HG02943 (cell line): ENCODE results near the gene AGO4.
A peak's percentile ranks its signal among the peaks of the same experiment; 100 is the strongest.
"Not testable (repeated sequence)": the region's sequence is repeated elsewhere in the genome, so short reads cannot be mapped to it uniquely, and the experiment has no call there.

Experiments
- ATAC-seq: cut with Tn5 transposase; IDR thresholded peaks from one replicate; pipeline ENCODE4 v1.9.1; 2021; ENCODE audit warnings: mild to moderate bottlenecking, low read depth, moderate library complexity; ENCODE audit not compliant: unreplicated experiment

AGO4 gene

DNA sequence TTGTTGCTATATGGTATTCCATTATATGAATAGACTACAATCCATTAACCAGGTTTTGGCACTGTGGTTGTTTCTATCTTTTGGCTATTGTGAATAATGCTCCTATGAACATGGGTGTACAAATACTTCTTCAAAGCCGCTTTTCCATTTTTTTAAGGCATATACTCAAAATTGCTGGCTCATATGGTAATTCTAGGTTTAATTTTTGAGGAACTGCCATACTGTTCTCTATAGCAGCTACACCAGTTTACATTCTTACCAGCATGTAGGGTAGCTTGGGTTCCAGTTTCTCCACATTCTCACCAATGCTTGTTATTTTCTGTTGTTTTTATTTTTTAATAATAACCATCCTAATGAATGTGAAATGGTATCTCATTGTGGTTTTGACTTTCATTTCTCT lies 55.3 kb downstream of the AGO4 start:
- no peak for ATAC-seq

DNA sequence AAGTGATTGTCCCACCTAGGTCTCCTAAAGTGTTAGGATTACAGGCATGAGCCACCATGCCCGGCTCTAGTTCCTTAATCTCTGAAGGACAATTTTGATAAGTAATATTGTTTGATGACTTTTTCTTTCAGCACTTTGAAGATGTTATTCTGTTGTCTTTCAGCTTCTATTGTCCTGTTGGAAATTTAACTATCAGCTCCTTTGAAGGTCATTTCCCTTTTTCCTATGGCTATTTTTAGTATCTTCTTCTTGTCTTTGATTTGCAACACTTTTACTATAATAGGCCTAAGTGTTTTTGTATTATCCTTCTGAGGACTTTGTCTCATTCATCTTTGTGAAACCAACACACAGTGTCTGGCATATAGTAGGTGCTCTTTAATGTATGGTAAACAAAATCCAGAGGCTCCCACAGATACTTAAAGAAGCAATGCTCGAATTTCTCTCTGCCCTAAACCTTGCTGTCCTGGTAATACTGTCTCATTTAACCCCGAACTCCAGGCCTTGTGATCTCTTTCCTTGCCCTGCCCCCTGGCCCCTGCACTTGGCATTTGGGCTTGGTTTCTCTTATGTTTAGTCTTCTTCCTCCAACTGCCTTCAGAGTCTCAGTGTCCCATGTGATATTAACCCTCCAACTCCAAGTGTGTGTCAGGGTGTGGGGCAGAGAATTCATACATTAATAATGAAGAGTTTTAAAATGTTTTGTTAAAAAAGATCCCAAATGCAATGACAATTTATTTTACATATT lies 56.2 kb downstream of the AGO4 start:
- ATAC-seq, result no peak

DNA sequence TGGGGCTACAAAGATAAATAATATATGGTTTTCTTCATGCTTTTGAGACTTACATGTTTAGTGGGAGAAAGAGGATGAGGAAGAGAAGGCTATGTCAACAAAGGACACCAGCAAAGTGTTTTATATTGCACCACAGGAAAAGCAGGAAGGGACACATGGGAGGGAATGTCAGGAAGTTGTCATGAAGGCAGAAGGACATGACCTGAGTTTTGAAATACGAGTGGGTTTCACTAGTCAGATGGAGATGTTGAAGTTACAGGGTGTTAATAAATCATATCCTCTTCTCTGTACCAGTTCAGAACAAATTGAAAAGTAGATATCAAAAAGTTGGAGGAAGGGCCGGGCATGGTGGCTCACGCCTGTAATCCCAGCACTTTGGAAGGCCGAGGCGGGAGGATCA lies 57.0 kb downstream of the AGO4 start:
- no peak for ATAC-seq

GRCh38 chr1:35866991-35867390 lies 59.2 kb downstream of the AGO4 start:
- no peak for ATAC-seq

GRCh38 chr1:35869245-35869950 lies 61.6 kb downstream of the AGO4 start:
- ATAC-seq, result not testable (repeated sequence)

DNA sequence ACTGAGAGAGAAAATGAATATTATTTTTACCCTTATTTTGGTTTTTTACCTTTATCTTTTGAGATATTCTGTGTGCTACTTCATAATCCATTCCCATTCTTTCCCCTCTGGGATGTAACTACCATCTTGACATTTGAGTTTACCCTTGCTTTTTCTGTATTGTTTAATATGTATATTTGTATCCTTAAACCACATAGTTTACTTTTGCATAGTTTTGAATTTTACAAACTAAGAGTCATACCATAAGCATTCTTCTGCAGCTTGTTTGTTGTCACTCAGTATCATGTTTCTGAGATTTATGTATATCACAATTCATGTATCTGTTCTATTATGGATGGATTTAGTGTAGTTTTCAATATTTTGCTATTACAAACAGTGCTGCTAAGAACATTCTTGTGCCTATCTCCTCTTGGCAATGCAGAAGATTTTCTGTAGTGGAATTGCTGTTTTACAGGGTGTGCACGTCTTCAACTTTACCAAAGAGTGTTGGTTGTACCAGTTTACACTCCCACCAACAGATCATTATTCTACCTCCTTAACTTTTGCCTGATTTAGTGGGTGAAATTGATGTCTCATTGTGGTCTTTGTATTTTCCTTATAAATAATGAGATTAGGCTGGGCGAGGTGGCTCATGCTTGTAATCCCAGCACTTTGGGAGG lies 63.0 kb downstream of the AGO4 start:
- ATAC-seq, result no peak

- ATAC-seq, result no peak
These were observed 65.5 kb downstream of the AGO4 start for GRCh38 chr1:35873243-35873750.

DNA sequence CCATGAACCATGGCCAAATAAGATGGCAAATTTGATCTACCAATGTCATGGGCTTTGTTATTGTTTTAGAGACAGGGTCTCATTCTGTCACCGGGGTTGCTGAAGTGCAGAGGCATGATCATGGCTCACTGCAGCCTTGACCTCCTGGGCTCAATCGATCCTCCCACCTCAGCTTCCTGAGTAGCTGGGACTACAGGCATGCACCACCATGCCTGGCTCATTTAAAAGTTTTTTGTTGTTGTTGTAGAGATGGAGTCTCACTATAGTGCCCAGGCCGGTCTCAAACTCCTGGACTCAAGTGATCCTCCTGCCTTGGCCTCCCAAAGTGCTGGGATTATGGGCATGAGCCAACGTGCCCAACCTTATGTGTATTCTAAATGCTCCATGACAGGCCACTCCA lies 66.3 kb downstream of the AGO4 start:
- ATAC-seq, result not testable (repeated sequence)

- ATAC-seq, result no peak
These were observed 69.2 kb downstream of the AGO4 start for GRCh38 chr1:35876988-35877387.

DNA sequence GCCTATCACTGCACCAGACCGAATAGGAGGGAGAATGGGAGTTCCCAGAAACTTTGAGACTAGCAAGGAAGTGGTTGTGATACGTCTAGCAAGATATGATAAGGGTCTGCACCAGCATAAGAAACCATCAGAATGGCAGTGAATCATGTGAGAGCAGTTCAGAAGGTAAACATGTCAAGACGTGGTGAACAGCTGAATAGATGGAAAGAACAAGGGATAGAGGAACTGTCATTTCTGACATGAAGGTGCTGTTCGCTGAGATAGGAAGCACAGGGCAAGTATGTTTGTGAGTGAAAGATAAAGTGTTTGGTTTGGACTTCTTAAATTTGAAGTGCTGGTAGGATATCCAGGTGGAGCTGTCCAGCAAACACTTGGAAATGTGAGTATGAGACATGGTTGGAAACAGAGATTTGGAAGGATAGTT lies 74.0 kb downstream of the AGO4 start:
- ATAC-seq, result no peak

DNA sequence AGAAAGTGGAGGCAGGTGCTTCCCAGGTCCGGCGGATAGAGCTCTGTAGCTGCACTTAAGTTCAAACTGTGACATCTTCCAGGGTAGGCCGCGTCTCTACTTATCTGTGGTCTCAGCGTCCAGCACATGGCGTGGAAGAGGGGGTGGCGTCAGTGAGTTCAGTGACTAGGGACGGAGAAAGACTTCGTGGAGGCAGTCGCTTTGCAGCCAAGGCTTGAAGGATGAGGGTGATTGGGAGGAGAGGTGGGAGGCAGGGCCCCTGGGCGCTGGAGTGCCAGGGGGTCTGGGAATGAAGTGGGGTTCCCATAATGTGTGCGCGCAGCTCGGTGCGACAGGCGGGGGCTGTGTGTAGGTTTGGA lies 74.7 kb downstream of the AGO4 start:
- no peak for ATAC-seq

GRCh38 chr1:35882945-35883634 lies 75.3 kb downstream of the AGO4 start, which contains the start of gene AGO1:
Gene AGO1 (plus strand): TSS chr1:35883209. CDS start chr1:35883422, 213 bp downstream.
- peak; percentile 81 for ATAC-seq

- peak; percentile 14 for ATAC-seq
These were observed 75.9 kb downstream of the AGO4 start for GRCh38 chr1:35883635-35884101.

DNA sequence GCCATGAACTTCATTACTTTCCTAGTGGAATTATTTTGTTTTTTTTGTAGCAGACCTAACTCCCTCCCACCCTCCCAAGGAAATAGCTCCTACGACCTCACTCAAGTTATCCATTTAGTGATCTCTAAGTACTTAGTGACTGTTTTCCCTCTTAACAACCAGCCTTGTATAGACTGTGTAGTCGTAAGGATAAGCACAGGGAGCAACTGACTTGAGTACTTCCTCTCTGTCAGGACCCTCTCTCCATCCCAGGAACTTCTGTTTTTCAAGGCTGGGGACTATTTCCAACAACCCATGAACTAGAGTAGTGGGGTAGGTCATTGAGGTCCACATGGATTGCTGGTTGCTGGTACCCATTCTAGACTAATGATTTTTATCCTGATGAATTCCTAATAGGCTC lies 77.1 kb downstream of the AGO4 start:
- ATAC-seq, result no peak

DNA sequence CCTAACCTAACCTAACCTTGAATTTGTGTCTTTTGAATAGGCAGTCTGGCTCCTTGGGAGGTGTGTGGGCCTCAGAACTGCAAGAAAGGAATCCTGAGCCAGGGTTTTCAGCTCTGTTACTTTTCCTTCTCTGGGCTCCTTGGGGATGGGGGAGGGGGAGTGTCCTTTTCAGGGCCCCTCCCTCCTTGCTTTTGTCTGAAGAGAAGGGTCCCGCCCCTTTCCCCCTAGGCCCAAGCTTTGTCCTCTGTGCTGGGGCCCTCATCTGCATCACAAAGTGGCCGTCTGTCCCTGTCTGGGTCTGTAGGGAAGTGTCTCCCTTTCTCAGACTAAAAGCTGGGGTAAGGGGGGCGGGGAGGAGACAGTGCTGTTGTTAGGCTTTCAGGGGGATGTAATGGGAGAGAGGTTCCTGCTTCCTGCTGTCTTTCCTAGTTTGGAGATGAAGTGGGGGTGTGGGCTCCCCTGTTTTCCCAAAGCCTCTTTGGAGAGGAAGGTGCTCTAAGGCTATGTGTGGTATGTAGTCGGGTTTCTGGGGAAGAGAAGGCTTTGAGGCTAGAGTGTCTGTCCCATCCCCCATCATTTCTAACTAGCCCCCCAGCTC lies 78.2 kb downstream of the AGO4 start:
- no peak for ATAC-seq

DNA sequence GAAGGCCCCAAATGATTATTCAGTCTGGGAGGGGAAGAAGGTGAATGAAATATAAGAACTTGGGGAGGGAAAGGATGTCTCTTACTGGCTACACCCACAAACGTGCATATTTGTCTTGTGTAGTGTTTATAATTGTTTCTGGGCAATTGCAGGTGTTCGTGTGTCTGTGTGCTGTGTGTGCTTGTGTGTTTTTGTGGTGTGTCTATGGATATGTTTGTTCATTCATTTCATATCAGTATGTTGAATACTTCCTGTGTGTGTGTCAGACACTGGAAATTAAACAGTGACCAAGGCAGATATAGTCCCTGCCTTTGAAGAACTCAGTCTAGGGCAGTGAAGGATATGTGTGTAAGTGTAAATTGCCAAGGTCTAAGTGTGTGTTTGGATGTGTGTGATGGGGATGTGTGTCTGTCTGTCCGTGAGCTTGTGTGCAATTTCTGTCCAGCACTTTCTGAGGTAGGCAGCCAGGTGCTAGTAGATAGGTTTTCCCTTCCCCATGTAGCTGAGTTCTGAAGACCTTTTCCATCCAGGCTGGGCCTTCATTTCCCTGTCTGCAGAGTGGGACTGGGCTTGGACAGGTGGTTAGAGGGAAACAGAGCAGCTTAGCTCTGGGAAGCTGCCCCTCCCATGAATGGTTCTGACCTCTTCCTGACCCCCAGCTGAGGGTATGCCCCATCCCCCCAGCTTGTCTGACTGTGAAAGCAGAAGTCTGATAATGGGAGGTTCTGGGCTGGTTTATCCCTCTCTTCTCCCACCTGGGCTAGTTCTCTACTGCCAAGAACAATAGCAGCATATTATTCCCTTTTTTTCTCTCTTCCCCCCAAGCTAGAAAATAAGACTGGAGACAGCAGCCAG lies 79.0 kb downstream of the AGO4 start:
- no peak for ATAC-seq

GRCh38 chr1:35887508-35887907 lies 79.7 kb downstream of the AGO4 start:
- ATAC-seq, result no peak

DNA sequence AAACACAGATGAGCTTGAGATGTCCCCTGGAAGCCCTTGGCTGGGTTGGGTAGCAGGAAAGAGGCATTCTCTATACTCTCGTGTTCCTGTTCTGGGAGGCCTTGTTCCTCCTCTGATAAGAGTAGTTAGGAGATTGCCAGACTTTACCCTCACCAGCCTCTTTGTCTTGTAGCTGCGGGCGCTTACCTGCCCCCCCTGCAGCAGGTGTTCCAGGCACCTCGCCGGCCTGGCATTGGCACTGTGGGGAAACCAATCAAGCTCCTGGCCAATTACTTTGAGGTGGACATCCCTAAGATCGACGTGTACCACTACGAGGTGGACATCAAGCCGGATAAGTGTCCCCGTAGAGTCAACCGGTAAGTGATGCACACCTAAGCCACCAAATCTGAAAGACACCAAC lies 80.4 kb downstream of the AGO4 start:
- ATAC-seq, result no peak

- ATAC-seq, result not testable (repeated sequence)
These were observed 81.2 kb downstream of the AGO4 start for GRCh38 chr1:35888981-35889380.
